NCI-H2107 (cell line): ENCODE data around the gene SLC16A11.
A peak's percentile ranks its signal among the peaks of the same experiment; 100 is the strongest.
"Not testable (repeated sequence)": the region's sequence is repeated elsewhere in the genome, so short reads cannot be mapped to it uniquely, and the experiment has no call there.

Experiments
- DNase-seq: peaks from one replicate; lab custom pipeline; 2025; lab: John Stamatoyannopoulos, UW

SLC16A11 gene

DNA sequence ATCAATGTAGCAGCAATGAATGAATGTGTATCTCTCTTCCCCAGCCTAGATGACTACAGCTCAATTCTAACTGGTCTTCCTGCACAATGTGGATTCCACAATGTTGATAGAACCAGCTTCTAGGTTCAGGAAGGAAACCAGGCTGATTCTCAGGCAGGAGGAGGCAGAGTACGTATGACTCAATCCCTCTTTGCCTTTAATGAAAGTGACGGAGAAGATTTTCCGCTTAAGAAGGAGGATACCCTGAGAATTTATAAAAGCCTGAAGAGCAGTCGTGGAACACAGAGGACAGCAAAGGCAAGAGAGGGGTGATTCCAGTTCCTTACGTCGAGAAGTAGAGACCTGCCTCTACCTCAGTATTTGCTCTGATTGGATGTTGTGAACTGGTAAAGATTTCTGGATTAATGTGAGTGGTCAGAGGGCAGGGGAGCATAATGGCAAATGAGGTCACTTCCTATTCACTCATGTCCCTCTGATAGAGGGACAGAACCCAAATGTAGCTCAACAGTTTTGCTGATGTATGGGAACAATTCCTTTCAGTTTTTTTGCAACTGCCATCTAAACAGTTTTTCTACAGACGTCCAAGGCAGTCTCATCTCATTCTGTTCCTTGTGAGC, 15.0 kb upstream of the SLC16A11 start:
- no peak for DNase-seq

DNA sequence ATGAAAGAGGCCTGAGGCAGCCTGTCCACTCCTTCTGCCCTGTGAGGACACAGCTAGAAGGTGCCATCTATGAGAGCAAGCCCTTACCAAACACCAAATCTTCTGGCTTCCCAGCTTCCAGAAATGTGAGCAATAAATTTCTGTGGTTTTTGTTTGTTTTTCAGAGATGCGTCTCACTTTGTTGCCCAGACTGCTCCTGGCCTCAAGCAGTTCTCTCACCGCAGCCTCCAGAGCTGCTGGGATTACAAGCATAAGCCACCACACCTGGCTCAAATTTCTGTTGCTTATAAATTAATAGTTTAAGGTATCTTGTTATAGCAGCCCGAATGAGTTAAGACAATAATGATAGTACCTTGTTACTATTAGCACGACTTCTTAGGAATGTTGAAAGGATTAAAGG, 12.5 kb upstream of the SLC16A11 start:
- no peak for DNase-seq

DNA sequence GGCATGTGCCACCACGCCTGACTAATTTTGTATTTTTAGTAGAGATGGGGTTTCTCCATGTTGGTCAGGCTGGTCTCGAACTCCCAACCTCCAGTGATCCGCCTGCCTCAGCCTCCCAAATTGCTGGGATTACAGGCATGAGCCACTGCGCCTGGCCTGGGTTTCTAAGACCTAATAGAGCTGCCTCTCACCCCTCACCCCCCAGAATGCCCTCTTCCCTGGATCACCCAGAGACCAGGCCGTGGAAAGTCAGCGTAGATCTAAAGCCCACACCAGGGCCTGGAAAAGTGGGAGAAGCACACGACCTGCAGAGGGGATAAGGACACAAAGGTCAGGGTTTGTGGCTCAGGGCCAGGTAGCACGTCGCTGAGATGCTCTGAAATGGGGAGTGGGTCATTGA, 6.7 kb upstream of the SLC16A11 start:
- DNase-seq: not testable (repeated sequence)

DNA sequence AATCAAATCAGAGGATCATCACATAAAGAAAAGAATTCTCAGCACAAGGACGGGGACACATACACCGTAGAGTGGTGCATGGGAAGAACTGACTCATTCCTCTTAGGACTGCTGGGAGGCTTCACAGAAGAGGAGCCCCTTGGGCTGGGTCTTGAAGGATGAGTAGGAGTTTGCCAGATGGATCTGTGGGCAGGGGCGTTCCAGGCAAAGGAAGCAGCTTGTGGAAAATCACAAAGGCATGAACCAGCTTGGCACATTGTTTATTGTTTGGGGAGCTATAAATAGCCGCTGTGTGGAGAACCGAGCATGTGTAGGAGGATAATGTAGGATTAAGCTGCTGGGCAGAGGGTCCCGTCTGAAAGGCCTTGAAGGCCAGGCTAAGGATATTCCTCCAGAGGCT, 5.1 kb upstream of the SLC16A11 start:
- DNase-seq: no peak

DNA sequence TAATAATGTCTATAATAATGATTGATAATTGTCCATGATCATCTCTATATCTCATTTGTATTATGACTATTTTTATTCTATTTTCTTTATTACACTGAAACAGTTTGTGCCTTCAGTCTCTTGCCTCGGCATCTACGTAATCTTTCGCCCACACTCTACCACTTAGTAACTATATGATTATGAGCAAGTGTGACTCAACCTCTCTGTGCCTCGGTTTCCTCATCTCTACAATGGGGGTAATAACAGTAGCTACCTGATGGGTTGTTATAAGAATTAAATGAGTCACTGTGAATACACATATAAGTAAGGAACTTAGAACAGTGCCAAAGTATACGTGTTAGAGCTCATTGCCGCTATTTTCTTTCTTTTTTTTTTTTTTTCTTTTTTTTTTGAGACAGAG, 3.7 kb upstream of the SLC16A11 start:
- no peak for DNase-seq

DNA sequence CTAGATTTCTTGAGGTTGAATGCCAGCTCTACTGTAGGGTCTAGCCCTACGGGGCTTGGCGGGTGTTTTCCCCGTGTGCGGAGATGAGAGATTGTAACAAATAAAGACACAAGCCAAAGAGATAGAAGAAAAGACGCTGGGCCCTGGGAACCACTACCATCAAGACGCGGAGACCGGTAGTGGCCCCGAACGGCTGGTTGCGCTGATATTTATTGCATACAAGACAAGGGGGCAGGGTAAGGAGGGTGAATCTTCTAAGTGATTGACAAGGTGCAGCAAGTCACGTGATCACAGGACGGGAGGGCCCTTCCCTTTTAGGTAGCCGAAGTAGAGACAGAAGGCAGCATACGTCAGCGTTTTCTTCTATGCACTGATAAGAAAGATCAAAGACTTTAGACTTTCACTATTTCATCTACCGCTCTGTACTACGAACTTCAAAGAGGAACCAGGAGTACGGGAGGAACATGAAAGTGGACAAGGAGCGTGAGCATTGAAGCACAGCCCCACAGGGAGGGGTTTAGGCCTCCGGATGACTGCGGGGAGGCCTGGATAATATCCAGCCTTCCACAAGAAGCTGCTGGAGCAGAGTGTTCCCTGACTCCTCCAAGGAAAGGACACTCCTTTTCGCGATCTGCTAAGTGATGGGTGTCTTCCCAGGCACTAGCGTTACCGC, 3.0 kb upstream of the SLC16A11 start:
- not testable (repeated sequence) for DNase-seq

DNA sequence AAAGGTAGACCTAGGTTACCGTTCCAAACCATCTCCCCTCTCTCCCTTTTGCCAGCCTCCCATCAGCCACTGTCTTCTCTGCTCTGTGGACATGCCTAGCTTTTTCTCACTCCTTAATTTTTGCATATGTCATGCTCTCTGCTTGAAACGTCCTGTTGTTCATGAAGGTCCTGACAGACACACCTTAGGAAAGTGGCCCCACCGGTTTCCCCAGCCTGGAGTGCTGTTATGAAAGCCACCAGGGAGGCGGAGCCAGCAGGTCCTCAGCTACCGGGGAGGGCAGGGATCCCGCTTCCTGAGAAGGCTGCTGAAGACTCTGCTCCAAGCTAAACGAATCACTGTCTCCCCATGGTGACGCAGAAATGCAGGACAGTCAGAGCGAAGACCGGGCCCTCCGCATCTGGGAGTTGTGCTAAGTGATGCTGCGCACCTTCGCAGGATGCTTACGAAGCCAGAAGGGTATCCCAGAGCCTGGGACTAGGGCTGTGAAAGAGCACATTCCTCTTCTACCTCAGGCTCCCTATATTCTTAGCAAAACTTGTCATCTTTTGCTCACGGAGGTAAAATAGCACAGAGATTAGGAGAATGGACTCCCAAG, 2.3 kb upstream of the SLC16A11 start:
- DNase-seq: no peak

DNA sequence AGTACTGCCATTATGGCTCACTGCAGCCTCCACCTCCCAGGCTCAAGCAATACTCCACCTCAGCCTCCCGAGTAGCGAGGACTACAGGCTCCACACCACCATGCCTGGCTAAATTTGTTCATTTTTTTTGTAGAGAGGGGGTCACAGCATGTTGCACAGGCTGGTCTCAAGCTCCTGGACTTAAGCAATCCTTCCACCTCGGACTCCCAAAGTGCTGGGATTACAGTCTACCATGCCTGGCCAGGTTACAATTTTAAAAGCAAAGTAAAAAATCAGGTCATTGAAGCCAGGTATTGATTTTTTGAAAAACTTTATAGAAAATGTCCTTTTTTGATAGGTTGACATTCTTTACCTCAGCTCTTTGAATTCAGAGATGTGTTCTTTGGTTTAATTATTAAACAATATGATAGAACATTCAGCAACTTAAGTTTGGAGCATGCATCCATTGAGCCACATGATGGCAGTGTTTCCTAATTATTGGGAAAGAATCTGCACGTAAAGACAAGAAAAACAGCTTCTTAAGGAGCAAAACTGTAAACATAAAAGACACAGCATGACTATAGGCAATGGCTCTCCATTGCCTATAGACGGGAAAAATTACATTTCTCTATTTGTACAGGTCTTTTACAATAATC, 1.7 kb upstream of the SLC16A11 start:
- no peak for DNase-seq

DNA sequence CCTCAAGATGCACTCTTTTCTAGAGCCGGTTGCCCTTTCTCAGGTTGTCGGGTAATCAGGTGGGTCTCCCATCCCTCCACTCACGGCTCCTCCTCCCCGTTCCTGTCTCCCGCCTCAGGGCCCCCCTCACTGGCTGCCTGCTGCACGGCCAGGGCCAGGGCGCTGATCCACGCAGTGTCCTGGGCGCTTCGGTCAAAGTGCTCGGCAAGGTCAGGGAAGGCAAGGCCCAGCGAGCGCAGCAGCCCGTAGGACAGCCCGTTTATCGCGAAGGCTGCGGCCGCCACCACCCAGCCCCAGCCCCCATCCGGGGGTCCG, 753 bp downstream of the SLC16A11 start:
- no peak for DNase-seq

DNA sequence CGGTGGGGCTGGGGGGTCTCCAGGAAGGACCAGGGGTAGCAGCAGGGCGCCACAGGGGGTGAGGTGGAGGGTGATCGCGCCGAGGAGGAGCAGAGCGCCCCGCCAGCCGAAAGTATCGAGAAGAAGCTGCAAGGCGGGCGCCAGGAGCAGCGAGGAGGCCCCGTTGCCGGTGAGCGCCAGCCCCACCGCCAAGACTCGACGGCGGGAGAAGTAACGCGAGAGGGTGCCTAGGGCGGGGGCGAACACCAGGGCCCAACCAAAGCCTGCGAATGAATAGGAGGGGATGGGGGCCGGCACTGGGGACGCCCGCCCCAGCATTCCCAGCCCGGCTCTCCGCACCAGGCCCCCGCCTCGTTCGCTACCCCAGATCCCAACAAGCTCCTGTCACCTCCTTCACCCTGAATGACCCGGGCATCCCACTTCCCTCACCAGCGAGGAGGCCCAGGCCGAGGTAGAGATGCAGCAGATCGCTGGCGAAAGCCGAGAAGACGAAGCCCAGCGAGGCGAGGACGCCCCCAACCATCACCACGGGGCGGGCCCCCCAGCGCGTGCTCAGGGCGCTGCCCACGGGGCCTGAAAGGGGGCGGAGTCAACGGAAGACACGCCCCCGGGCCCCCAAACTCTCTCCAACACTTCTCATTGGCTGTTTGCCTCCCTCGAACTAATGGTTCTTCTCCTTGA, 1.3 kb downstream of the SLC16A11 start:
- DNase-seq: no peak

DNA sequence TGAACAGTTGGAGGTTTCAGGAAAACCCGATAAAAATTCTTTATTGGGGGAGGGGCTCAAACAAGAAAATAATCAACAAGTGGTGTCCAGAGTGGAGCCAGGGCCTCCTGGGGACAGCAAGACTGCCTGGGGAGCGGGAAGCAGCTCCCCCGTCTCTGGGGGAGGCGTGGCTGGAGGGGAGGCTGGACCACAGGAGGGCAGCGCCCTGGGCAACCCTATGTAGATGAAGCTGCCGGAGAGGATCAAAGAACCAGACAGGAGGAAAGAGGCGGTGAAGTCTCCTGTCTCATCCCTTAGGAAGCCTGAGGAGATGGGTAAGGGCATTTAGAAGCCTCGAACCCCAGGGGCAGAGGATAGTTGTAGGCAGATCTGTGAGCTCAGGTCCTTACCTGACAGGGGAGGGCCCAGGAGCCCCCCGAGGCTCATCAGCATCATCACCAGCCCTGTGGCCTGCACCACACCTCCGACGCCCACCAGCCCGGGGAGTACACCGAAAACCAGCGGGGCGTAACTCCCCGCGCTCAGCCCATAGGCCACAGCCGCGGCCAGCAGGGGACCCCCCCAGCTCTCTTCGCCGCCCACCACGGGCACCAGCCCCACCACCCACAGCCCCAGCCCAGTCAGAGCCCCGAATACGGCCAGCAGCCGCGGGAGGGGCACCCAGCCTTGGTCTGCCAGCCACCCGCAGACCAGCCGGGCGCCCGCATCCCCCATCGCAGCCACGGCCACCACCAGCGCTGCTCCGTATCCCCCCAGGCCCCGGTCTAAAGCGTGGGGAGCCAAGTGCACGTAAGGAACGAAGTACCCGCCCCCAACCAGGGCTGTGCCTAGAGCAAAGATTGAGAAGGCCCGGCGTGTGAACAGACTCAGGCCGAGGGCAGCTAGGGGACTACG, 2.0 kb downstream of the SLC16A11 start:
- no peak for DNase-seq

DNA sequence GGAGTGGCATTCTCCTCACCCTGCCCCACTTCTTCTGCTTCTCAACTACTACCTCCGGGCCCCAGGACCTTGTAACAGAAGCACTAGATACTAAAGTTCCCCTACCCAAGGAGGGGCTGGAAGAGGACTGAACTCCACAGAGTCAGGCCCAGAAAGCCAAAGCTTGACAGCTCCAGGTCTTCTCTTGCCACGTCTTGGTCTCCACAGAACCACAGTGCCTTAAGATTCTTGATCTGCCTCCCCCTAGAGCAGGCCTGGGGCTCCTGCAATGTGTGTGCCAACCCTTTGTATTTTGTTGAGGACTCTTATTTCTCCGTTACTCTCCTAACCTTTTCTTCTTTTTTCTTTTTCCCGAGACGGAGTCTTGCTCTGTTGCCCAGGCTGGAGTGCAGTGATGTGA, 4.1 kb downstream of the SLC16A11 start:
- DNase-seq: no peak

DNA sequence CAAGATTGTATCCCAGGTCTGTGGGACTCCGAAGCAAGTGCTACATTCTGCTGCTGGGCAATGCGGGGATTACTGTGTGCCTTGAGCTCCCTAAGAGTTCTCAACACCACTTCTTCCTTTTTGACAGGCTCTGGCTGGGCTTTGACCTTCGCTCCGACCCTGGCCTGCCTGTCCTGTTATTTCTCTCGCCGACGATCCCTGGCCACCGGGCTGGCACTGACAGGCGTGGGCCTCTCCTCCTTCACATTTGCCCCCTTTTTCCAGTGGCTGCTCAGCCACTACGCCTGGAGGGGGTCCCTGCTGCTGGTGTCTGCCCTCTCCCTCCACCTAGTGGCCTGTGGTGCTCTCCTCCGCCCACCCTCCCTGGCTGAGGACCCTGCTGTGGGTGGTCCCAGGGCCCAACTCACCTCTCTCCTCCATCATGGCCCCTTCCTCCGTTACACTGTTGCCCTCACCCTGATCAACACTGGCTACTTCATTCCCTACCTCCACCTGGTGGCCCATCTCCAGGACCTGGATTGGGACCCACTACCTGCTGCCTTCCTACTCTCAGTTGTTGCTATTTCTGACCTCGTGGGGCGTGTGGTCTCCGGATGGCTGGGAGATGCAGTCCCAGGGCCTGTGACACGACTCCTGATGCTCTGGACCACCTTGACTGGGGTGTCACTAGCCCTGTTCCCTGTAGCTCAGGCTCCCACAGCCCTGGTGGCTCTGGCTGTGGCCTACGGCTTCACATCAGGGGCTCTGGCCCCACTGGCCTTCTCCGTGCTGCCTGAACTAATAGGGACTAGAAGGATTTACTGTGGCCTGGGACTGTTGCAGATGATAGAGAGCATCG, 5.6 kb downstream of the SLC16A11 start:
- DNase-seq: no peak

DNA sequence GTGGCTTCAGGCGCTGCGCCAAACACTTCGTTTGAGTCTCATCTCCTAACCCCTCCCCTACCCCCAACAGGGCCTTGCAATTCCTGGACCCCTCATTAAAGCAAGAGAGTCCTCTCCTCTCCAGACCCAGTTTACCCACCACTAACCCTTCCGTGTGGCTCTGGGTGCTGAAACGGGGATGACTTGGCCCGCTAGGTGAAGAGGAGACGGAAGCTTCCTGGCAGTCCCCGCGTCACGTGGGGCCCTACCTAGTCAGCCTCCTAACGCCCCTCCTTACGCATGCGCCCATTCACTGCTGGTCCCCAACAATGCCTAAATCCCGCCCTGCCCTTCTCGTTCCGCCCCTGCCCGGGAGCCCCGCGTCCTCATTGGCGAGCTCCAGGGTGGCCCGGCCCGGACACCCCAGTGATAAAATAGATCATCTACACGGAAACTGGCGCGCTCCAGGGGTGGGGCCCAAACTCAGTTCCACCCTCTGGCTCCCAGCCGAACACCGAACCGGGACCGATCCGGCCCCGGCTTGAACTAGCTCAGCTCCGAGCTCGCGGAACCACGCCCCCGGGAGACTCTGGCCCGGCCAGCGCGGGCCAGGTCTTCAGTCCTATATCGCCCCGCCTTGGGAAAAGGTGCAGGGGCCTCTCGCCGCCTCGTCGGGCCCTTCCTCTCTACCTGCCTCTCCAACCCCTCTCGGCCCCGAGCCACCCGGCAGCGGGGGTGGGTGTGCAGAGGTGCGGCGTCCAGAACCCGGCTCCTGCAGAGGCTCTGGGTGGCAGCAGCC, 8.1 kb downstream of the SLC16A11 start, which contains the start of gene SLC16A13:
SLC16A13 (plus strand) TSS at position 425 of the 778 bp plus-strand sequence. CDS start 368 bp downstream, outside the sequence.
- peak; percentile 78 for DNase-seq

DNA sequence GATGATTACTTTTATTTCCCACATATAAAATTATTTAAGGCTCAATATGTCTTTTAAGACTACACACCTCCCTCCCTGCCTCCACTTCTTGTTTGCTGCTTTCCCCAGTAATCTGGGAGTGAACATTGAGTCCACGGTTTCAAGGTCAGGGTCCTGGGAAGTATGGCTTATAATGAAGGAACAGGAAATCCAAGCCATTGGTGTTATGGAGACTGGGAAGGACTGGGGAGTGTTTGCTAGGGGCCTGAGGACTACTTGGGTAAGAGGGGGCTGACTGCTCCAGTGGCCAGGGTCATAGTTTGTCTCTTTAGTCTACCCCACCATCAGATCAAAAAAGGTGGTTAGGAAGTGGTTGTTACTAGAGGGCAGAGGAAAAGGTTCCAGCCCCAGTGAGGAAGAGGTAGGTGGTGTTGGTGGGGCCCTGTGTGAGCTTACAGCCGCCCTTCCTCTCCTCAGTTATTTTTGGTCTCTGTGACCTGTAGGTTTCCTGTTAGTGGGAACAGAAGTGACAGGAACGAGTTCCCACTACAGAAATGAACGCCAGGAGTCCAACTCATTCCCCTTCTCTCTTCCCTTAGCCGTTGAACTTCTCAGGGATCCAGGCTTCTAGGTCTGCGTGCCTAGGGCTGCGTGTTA, 8.8 kb downstream of the SLC16A11 start:
- no peak for DNase-seq

DNA sequence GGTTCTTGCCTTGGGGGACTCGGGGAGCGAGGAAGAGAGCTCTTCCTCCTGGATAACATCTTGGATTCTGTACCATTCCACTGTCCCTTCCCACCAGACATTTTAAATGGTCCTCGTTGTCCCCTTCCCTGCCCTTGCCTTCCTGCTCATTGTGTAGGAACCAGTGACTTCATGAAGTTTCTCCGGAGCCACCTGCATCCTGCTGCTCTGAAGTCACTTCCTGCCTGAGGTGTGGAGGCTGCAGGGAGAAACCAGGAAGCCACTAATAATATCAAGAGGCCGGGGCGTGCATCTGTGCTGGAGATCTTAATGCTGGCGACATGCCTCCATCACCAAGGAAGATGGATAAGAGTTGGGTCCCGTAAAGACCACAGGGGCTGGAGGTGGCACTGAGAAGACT, 14.2 kb downstream of the SLC16A11 start:
- DNase-seq: no peak

DNA sequence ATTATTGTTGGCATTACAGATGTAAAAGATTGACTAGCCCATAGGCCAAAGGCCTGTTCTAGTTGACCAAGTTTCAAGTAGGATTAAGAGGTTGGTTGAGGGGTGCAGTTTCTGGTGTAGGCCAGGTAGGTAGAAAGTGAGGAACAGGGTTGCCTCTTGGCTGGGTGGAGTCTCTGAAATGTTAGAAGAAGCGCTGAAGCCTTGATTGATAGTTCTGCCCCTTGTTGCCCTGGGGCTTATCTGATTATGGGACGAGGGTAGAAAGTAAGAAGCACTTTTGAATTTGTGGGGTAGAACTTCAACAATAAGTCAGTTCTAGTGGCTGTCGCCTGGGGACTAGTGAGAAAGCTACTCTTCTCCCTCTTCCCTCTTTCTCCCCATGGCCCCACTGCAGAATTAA, 14.8 kb downstream of the SLC16A11 start:
- no peak for DNase-seq

DNA sequence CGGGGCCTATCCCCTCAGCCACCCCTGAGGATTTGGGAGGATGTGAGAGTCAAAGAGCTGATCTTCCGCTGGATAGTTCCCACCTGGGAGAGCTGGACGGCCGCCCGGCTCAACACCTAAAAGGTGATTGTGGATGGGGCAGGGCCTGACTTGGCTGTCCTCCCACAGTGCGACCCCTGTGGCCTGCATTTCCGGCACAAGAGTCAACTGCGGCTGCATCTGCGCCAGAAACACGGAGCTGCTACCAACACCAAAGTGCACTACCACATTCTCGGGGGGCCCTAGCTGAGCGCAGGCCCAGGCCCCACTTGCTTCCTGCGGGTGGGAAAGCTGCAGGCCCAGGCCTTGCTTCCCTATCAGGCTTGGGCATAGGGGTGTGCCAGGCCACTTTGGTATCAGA, 16.6 kb downstream of the SLC16A11 start:
- DNase-seq: no peak

DNA sequence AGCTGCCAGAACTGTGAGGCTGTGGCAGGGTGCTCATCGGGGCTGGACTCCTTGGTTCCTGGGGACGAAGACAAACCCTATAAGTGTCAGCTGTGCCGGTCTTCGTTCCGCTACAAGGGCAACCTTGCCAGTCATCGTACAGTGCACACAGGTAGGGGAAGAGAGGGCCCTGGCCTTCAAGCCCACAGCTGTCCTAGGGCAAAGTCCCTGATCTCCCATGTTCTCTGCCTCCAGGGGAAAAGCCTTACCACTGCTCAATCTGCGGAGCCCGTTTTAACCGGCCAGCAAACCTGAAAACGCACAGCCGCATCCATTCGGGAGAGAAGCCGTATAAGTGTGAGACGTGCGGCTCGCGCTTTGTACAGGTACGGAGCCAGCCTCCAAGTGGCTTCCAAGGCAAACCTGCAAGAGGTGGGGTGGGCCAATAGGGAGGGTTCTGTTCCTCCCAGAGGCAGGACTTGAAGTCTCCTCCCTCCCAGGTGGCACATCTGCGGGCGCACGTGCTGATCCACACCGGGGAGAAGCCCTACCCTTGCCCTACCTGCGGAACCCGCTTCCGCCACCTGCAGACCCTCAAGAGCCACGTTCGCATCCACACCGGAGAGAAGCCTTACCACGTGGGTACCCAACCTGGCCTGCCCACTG, 17.3 kb downstream of the SLC16A11 start:
- no peak for DNase-seq
